ENCODE results near the gene MAP3K4.

DNA sequence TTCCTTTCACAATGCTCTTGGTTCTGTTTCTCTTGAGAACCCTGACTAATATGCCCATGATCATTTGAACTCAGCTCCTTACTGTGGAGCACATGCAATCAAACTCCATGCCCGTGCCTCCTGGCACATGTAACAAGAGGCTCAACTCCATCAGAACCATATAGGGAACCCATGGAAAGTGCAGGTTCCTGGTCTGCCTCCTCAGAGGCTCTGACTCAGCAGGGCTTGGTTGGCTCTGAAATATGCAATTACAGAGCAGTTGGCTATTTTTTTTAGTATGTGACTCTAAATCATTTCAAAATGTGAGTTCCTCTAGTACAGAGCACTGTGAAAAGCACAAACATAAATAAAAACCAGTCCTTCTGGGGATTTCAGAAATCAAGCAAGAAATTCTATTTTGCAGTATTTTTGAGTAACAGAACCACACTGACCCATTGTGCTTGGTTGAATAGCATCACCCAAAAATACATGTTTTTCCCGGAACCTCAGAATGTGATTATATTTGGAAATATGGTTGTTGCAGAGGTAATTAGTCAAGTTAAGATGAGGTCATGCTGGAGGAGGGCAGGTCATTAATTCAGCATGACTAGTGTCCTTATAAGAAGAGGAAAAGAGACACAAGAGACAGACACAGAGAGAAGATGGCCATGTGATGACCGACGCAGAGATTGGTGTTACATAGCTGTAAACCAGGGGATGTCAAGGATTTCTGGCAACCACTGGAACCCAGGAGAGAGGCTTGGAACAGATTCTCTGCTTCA is 13.2 kb upstream of the MAP3K4 start:
- TF ChIP-seq ARNT (IDR thresholded peaks at IDR 0.05) (no peak), FOXK2 (IDR thresholded peaks at IDR 0.05) (no peak), BHLHE40 (IDR thresholded peaks at IDR 0.05; ENCODE audit: borderline replicate concordance) (no peak), SP1 (IDR thresholded peaks at IDR 0.05) (no peak)
